ENCODE measurements around the gene CEMP1. TPM values are rescaled to one million over a fixed set of nuclear protein-coding genes. Genes with fewer than 3 reads are reported as not detected.

The CEMP1 gene
- polyA plus RNA-seq, 1 of the 3 experiments (the other 2 are of a cell fraction): not detected

- H3K9me2 ChIP-seq: no peaks in the 10 kb centered on the region
- no peak overlapping the region for H2AFZ ChIP-seq (ENCODE audit: low read depth)
- H3K4me1 ChIP-seq (ENCODE audit: control insufficient read depth in 1 of 2, insufficient read depth in 2 of 2, low read depth in 1 of 2, low read length in 1 of 2): peaks cover 0 to 27% of the 10 kb centered on the region in 2 experiments; a peak in 1 of 4 replicates
- TF ChIP-seq NRF1 (IDR thresholded peaks at IDR 0.05; ENCODE audit: low read depth, low read length) (no peak), RXRA (IDR thresholded peaks at IDR 0.05; ENCODE audit: borderline replicate concordance, low read depth) (no peak)
- POLR2A ChIA-PET: interaction anchor here (2.6 kb wide), 1 partner anchor 31 kb away, joined by 19 read pairs; the partner anchor contains the start of gene NTN3
- H3K27ac ChIP-seq (ENCODE audit: low read depth in 2 of 2, low read length in 1 of 2): no peak overlapping the region; a peak in 1 of 4 replicates
- H3K79me2 ChIP-seq (ENCODE audit: insufficient read depth): no peaks in the 10 kb centered on the region
- H3K27me3 ChIP-seq (ENCODE audit: insufficient read depth): no peaks in the 10 kb centered on the region
- DNase-seq: no peak
- CTCF ChIA-PET: interaction anchor here (1.1 to 4.3 kb wide), 10 partner anchors 13 to 305 kb away, joined by 3 to 95 read pairs (median 15); partner anchors contain the start of genes ABCA3, ATP6V0C, CCNF and NTN3
- 0 out of 2 replicates have a peak, but pooled peaks cover 4% of the 10 kb centered on the region for H4K20me1 ChIP-seq (ENCODE audit: insufficient read depth)
- H3K9ac ChIP-seq: no peak overlapping the region
- no peak overlapping the region for H3K4me2 ChIP-seq
- no peaks in the 10 kb centered on the region for H3K9me3 ChIP-seq
- 88% methylated on average over 21 of the region's 29 CpGs for WGBS (ENCODE audit: low lambda C conversion rate)
- H3K36me3 ChIP-seq (replicated peaks in 1 of 2; ENCODE audit: control insufficient read depth in 1 of 2, insufficient read depth in 2 of 2, low read length in 1 of 2): peaks cover 0 to 16% of the 10 kb centered on the region in 2 experiments
- no peak overlapping the region for H3K4me3 ChIP-seq (ENCODE audit: low read depth in 2 of 2, low read length in 1 of 2)
- peaks cover 4% of the 10 kb centered on the region for H3F3A ChIP-seq (replicated peaks; ENCODE audit: insufficient read depth)
These were observed 31.2 kb downstream of the CEMP1 start for GRCh38 chr16:2499890-2500429.

- Histone ChIP-seq H3K79me2 (ENCODE audit: insufficient read depth) (no peaks in the 10 kb centered on the region), H3K27ac (ENCODE audit: low read depth in 2 of 2, low read length in 1 of 2) (no peak overlapping the region), H3F3A (replicated peaks; ENCODE audit: insufficient read depth) (peaks cover 4% of the 10 kb centered on the region), H2AFZ (ENCODE audit: low read depth) (no peak overlapping the region), H3K4me2 (no peak overlapping the region), H4K20me1 (ENCODE audit: insufficient read depth) (0 out of 2 replicates have a peak, but pooled peaks cover 4% of the 10 kb centered on the region), H3K9ac (no peak overlapping the region), H3K27me3 (ENCODE audit: insufficient read depth) (no peaks in the 10 kb centered on the region), H3K9me2 (no peaks in the 10 kb centered on the region), H3K36me3 (replicated peaks in 1 of 2; ENCODE audit: control insufficient read depth in 1 of 2, insufficient read depth in 2 of 2, low read length in 1 of 2) (peaks cover 0 to 16% of the 10 kb centered on the region in 2 experiments), H3K4me1 (ENCODE audit: control insufficient read depth in 1 of 2, insufficient read depth in 2 of 2, low read depth in 1 of 2, low read length in 1 of 2) (peaks cover 0 to 27% of the 10 kb centered on the region in 2 experiments; a peak in 1 of 4 replicates), H3K9me3 (no peaks in the 10 kb centered on the region), H3K4me3 (ENCODE audit: low read depth in 2 of 2, low read length in 1 of 2) (no peak overlapping the region)
- ChIA-PET CTCF (interaction anchor here (1.0 to 4.3 kb wide), 7 partner anchors 13 to 76 kb away, joined by 3 to 95 read pairs (median 5); partner anchors contain the start of genes CCNF, NTN3, TBC1D24 and TEDC2), POLR2A (no interaction called here)
- DNase-seq: no peak
- WGBS (ENCODE audit: low lambda C conversion rate): 87% methylated on average over 4 of the region's 6 CpGs
- no peak for TF ChIP-seq TAF1 (IDR thresholded peaks at IDR 0.05; ENCODE audit: borderline replicate concordance, low read depth, low read length)
- no peak for TF ChIP-seq ZBTB33 (IDR thresholded peaks at IDR 0.05; ENCODE audit: borderline replicate concordance, low read depth)
- no peak for TF ChIP-seq MEF2A (IDR thresholded peaks at IDR 0.05; ENCODE audit: borderline replicate concordance, low read depth)
- TF ChIP-seq RXRA (IDR thresholded peaks at IDR 0.05; ENCODE audit: borderline replicate concordance, low read depth): no peak
- no peak for TF ChIP-seq IRF3 (IDR thresholded peaks at IDR 0.05; ENCODE audit: low read depth, low read length)
- TF ChIP-seq JUND (IDR thresholded peaks at IDR 0.05): no peak
These were observed 31.8 kb downstream of the CEMP1 start for GRCh38 chr16:2499454-2499853.

All from SK-N-SH (cell line).